ENCODE data around the gene CCDC78. TPM values are rescaled to one million over a fixed set of nuclear protein-coding genes. Genes with fewer than 3 reads are reported as not detected.

Gene CCDC78
- total and polyA plus RNA-seq, 12 donors, result 0.21 to 1.7 (median 0.55) TPM; not detected in 1

DNA sequence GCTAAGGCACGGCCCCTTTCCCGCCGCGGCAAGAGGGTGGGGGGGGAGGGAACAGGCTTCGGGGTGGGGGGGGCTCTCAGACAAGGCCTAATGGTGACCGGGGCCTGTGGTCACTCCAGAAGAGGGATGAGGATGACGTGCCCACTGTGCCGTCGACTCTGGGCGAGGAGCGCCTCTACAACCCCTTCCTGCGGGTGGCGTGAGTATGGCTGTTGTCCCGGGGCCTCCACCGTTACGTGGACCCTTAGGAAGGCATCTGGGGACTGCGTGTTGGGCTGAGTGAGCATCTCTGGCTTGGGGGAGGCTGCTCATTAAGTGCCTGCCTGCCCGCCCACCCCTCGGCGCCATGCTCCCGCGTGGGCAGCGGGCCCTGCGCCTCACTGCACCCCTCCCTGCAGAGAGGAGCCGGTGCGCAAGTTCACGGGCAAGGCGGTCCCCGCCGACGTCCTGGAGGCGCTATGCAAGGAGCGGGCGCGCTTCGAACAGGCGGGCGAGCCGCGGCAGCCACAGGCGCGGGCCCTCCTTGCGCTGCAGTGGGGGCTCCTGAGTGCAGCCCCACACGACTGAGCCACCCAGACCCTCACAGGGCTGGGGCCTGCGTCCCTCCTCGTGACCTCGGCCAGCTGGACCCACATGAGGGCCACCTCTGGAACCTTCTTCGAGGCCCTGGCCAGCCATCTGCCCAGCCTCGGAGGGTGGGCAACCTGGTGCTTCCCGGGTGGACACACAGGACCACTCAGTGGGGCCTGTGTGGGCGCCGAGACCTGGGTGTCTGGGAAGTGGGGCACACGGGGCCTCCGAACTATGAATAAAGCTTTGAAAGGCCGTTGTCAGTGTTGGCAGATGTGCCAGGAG, 2.9 kb upstream of the CCDC78 start:
- Histone ChIP-seq H3K27me3 (peaks cover 0 to 32% (median 23%) of the 10 kb centered on the region in 7 donors), H3K36me3 (peaks cover 0 to 43% (median 10%) of the 10 kb centered on the region in 9 donors), H3K9me3 (no peaks in the 10 kb centered on the region), H3K4me3 (peak overlapping the region in 3 of 10 donors; percentile 56 to 70 (median 61)), H3K27ac (no peak overlapping the region), H3K4me1 (peaks cover 12 to 29% (median 24%) of the 10 kb centered on the region in 9 donors)
- DNase-seq (no peak), ATAC-seq (peak in 1 of 8 donors; percentile 3)
- TF ChIP-seq CTCF (IDR thresholded peaks at IDR 0.05), result no peak
- WGBS, 2 donors, result 64 to 67% methylated on average over 53 to 55 of the region's 55 CpGs
- intact Hi-C loops (cut with DNase I), result no loop called here

- Histone ChIP-seq H3K27me3 (peaks cover 0 to 32% (median 23%) of the 10 kb centered on the region in 7 donors), H3K4me1 (peaks cover 12 to 29% (median 24%) of the 10 kb centered on the region in 9 donors), H3K9me3 (no peaks in the 10 kb centered on the region), H3K27ac (peak overlapping the region in 2 of 10 donors; percentile 39 to 58), H3K36me3 (peaks cover 0 to 35% (median 7%) of the 10 kb centered on the region in 9 donors), H3K4me3 (peak overlapping the region; percentile 44 to 70 (median 56))
- peak; percentile 15 to 61 (median 30) for ATAC-seq
- no peak for TF ChIP-seq CTCF (IDR thresholded peaks at IDR 0.05)
- WGBS, 2 donors, result 1 to 2% methylated on average over 66 to 80 of the region's 80 CpGs
- intact Hi-C loops (cut with DNase I), result no loop called here
- DNase-seq, result peak in 1 of 2 donors; percentile 66
Measured at GRCh38 chr16:728131-728889, 2.1 kb upstream of the CCDC78 start.

DNA sequence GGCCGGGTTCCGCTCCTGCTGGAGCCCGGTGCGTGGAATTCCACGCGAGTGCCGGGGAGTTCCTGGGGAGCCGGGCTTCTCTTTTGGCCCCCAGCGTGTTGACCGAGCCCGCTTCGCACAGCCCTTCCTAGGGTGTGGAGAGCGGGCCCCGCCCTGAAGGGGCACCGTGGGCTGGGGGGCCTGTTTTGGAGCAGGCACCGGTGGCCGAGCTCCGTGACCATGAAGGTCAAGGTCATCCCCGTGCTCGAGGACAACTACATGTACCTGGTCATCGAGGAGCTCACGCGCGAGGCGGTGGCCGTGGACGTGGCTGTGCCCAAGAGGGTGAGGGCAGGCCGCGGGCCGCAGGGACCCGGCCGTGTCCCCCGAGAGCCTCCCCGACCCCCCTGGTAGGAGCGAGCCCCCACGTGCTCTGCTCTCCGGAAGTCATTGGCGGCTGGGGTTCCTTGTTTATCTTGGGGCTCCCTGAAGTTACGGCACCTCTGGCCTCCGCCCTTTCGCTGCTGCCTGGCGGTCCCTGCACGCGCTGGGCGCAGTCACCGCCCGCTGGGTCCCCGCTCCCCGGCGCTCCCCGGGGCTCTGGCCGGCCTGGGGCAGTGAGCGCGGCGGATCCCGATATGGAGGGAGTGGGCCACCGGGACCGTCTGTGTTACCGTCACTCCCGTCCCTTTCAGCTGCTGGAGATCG, 1.2 kb upstream of the CCDC78 start:
- intact Hi-C loops (cut with DNase I), result no loop called here
- ATAC-seq (peak in 2 of 8 donors; percentile 1 to 3), DNase-seq (no peak)
- Histone ChIP-seq H3K27ac (peak overlapping the region in 3 of 10 donors; percentile 39 to 59 (median 58)), H3K9me3 (no peaks in the 10 kb centered on the region), H3K27me3 (peaks cover 0 to 32% (median 23%) of the 10 kb centered on the region in 7 donors), H3K4me1 (peaks cover 12 to 31% (median 24%) of the 10 kb centered on the region in 9 donors), H3K36me3 (peaks cover 0 to 32% (median 7%) of the 10 kb centered on the region in 9 donors), H3K4me3 (peak overlapping the region; percentile 44 to 70 (median 56))
- WGBS, 2 donors, result 0 to 1% methylated on average over 61 of the region's 61 CpGs
- no peak for TF ChIP-seq CTCF (IDR thresholded peaks at IDR 0.05)

GRCh38 chr16:726188-726437, 130 bp downstream of the CCDC78 start:
- H3K27me3 ChIP-seq, result peaks cover 0 to 32% (median 23%) of the 10 kb centered on the region in 7 donors
- ATAC-seq, result no peak
- peaks cover 0 to 20% (median 0%) of the 10 kb centered on the region in 9 donors for H3K36me3 ChIP-seq
- intact Hi-C loops (cut with DNase I), result no loop called here
- DNase-seq, result no peak
- H3K4me1 ChIP-seq, result peaks cover 18 to 42% (median 34%) of the 10 kb centered on the region in 9 donors
- H3K4me3 ChIP-seq, result peak overlapping the region in 3 of 10 donors; percentile 44 to 64 (median 56)
- H3K27ac ChIP-seq, result no peak overlapping the region
- H3K9me3 ChIP-seq, result no peaks in the 10 kb centered on the region
- TF ChIP-seq CTCF (IDR thresholded peaks at IDR 0.05), result no peak
- WGBS, 2 donors, result 17 to 18% methylated on average over 9 of the region's 9 CpGs

Data from heart right ventricle (tissue), 16 donors.